RWPE2 (cell line): ENCODE results near the gene UQCC2.

Source experiments
- ATAC-seq: fragments of 200-7000 bp; cut with Tn5 transposase; 3 replicates; pipeline ENCODE4 v1.9.1; 2021; ENCODE audit warnings: low read depth
- DNase-seq: peaks from one replicate; pipeline ENCODE4 v3.0.0-alpha.2; 2020; ENCODE audit warnings: low spot score
- H3K27ac ChIP-seq: fragments of 450-650 bp; 2 replicates; pipeline ENCODE4 v1.5.1; 2017; ENCODE audit warnings: mild to moderate bottlenecking; ENCODE audit not compliant: poor library complexity, severe bottlenecking
- H3K27me3 ChIP-seq: fragments of 250-450 bp; sonication (Bioruptor Pico); 2 replicates; pipeline ENCODE4 v1.5.1; 2021; ENCODE audit warnings: mild to moderate bottlenecking, moderate library complexity; ENCODE audit not compliant: insufficient read depth, poor library complexity, severe bottlenecking
- H3K36me3 ChIP-seq: fragments of 250-450 bp; sonication (Bioruptor Pico); 2 replicates; pipeline ENCODE4 v1.5.1; 2020; ENCODE audit warnings: low read depth, mild to moderate bottlenecking, moderate library complexity
- H3K4me1 ChIP-seq: fragments of 250-450 bp; sonication (Bioruptor Pico); 2 replicates; pipeline ENCODE4 v1.5.1; 2021; ENCODE audit warnings: mild to moderate bottlenecking, moderate library complexity; ENCODE audit not compliant: insufficient read depth, poor library complexity, severe bottlenecking
- H3K4me3 ChIP-seq: fragments of 250-450 bp; sonication (Bioruptor Pico); 2 replicates; pipeline ENCODE4 v1.5.1; 2021; ENCODE audit warnings: mild to moderate bottlenecking, moderate library complexity; ENCODE audit not compliant: severe bottlenecking
- H3K9me3 ChIP-seq: fragments of 250-450 bp; sonication (Bioruptor Pico); 2 replicates; pipeline ENCODE4 v1.5.1; 2021; ENCODE audit warnings: mild to moderate bottlenecking, moderate library complexity; ENCODE audit not compliant: severe bottlenecking
- TF ChIP-seq, protein P1 (sequence below): fragments of 450-650 bp; IDR thresholded peaks from one replicate; pipeline ENCODE4 v1.5.1; 2017; ENCODE audit warnings: mild to moderate bottlenecking, moderate library complexity; ENCODE audit not compliant: poor library complexity, severe bottlenecking

UQCC2 gene

DNA sequence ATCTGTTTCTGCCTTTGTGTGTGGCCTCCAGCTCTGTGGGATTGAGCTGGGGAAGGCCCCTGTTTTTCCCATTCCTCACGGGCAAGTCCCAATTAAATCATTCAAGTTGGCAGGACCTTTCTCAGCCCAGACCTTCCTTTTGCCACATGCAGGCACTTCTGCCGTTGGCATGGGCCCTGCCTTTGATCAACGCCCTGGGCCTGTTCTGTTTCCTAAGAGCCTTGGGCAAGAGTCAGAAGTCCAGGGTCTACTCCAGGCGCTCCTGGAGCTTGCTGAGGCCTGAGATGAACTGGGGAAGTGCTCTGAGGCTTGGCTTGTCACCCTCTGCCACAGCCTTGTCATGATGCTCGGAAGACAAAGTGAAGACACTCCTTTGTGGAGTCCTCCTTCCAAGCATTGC lies 28.1 kb upstream of the UQCC2 start:
- no peaks in the 10 kb centered on the region for H3K36me3 ChIP-seq
- no peak overlapping the region for H3K27ac ChIP-seq
- DNase-seq (no peak), ATAC-seq (no peak)
- no peaks in the 10 kb centered on the region for H3K9me3 ChIP-seq
- H3K4me1 ChIP-seq: peaks cover 10% of the 10 kb centered on the region
- TF ChIP-seq, protein P1, sequence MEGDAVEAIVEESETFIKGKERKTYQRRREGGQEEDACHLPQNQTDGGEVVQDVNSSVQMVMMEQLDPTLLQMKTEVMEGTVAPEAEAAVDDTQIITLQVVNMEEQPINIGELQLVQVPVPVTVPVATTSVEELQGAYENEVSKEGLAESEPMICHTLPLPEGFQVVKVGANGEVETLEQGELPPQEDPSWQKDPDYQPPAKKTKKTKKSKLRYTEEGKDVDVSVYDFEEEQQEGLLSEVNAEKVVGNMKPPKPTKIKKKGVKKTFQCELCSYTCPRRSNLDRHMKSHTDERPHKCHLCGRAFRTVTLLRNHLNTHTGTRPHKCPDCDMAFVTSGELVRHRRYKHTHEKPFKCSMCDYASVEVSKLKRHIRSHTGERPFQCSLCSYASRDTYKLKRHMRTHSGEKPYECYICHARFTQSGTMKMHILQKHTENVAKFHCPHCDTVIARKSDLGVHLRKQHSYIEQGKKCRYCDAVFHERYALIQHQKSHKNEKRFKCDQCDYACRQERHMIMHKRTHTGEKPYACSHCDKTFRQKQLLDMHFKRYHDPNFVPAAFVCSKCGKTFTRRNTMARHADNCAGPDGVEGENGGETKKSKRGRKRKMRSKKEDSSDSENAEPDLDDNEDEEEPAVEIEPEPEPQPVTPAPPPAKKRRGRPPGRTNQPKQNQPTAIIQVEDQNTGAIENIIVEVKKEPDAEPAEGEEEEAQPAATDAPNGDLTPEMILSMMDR: no peak
- H3K27me3 ChIP-seq: no peaks in the 10 kb centered on the region
- no peak overlapping the region for H3K4me3 ChIP-seq

DNA sequence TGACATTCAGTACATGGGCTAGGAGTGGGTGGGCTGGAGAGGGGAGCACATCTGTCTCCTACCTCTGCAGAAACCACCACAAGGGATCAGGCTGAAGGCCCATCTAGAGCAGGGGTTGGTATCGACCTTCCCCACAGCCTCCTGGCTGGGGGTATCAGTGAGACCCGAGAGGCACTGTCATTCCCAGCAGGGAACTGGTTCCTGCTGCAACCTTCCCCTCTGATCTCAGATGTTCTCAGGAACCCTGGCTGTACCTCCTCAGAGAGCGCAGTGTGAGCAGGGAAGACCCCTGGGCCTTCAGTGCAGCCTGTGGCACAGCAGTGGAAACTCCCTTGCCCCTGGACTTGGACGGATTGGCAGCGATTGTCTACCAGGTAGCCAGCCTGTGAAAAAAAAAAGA lies 27.4 kb upstream of the UQCC2 start:
- H3K27ac ChIP-seq: no peak overlapping the region
- no peaks in the 10 kb centered on the region for H3K27me3 ChIP-seq
- TF ChIP-seq, protein P1: no peak
- no peaks in the 10 kb centered on the region for H3K9me3 ChIP-seq
- H3K4me1 ChIP-seq: peaks cover 3% of the 10 kb centered on the region
- DNase-seq: no peak
- no peak for ATAC-seq
- no peaks in the 10 kb centered on the region for H3K36me3 ChIP-seq
- H3K4me3 ChIP-seq: no peak overlapping the region

DNA sequence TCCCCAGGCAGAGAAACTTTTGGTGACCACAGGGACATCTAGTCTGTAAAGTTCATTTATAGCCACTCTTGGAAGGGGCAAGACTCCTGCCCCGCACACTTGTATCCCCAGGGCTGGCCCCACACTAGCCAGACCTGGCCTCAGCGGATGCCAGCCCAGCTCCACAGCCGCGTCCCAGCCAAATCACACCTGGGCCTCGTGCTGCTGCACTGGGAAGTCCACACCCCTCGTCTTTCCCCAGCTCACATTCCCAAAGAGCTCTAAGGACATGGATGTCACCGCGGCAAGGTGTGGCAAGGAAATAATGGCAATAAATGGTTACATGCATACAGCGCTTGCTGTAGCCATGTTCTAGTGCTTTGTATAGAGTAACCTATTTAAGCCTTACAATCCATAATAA lies 26.7 kb upstream of the UQCC2 start:
- H3K36me3 ChIP-seq: no peaks in the 10 kb centered on the region
- no peak overlapping the region for H3K27ac ChIP-seq
- H3K4me1 ChIP-seq: no peaks in the 10 kb centered on the region
- no peaks in the 10 kb centered on the region for H3K9me3 ChIP-seq
- H3K4me3 ChIP-seq: no peak overlapping the region
- TF ChIP-seq, protein P1: no peak
- no peak for DNase-seq
- ATAC-seq: no peak
- H3K27me3 ChIP-seq: no peaks in the 10 kb centered on the region

DNA sequence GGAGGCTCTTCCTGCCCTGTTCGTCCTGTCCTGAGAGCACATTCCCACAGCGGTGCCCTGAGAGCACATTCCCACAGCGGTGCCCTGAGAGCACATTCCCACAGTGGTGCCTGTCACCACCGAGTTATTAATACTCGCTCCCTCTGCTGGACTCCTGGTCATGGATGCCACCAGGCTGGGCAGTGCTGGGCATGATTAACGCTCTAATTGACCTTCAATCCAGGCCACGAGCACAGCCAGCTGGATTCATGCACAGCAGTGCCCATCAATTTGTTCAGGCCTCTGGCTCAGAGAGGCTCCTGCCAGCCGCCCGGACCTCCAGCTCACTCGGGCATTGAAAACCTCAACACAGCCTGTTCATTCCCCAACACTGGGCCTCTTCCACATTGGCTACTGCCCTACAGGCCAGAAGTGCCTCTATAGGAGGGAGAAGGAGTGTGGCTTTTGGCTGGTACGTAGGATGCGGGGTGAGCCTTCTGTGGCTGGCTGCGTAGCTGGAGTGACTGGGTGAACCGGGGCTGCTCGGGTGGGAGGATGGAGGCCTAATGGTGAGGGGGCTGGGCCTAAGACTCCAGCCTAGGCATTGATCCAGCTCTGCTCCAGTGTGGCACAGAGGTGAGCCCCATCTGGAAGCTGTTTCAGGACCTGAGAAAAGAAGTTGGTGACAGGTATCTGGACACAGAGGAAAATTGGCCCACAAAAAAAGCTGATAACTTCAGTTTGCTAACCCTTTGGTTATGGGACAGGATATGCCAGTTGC lies 25.9 kb upstream of the UQCC2 start:
- no peaks in the 10 kb centered on the region for H3K27me3 ChIP-seq
- TF ChIP-seq, protein P1: no peak
- no peak overlapping the region for H3K27ac ChIP-seq
- DNase-seq (no peak), ATAC-seq (no peak)
- H3K9me3 ChIP-seq: no peaks in the 10 kb centered on the region
- no peaks in the 10 kb centered on the region for H3K36me3 ChIP-seq
- H3K4me1 ChIP-seq: no peaks in the 10 kb centered on the region
- no peak overlapping the region for H3K4me3 ChIP-seq

DNA sequence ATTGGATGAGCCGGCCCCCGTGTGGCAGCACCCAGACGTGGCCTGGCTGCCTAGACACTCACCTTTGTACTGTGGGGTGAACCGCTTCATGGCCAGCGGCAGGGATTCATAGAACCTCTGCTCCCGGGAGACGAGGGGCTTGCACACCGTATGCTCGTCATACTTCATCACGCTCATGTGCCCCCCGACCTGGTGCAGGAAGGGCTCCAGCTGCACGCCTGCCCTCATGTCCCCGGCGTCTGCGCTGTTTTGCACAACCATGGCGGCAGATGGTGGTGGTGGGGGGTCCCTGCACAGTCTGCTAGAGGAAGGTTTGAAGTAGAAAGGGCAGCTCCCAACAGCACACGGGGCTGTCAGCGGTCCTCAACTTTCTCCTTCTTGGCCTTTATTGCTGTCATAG lies 23.7 kb upstream of the UQCC2 start:
- DNase-seq (no peak), ATAC-seq (no peak)
- Histone ChIP-seq H3K36me3 (no peaks in the 10 kb centered on the region), H3K4me1 (no peaks in the 10 kb centered on the region), H3K27me3 (no peaks in the 10 kb centered on the region), H3K9me3 (no peaks in the 10 kb centered on the region), H3K27ac (no peak overlapping the region), H3K4me3 (no peak overlapping the region)
- TF ChIP-seq, protein P1: no peak
